DMS79 treated with DMSO at 0.1 percent for 48 hours (cell line): ENCODE data around the gene REM2.
A peak's percentile ranks its signal among the peaks of the same experiment; 100 is the strongest.

Source experiments
- DNase-seq: peaks from one replicate; lab custom pipeline; 2025; lab: John Stamatoyannopoulos, UW

REM2 gene

DNA sequence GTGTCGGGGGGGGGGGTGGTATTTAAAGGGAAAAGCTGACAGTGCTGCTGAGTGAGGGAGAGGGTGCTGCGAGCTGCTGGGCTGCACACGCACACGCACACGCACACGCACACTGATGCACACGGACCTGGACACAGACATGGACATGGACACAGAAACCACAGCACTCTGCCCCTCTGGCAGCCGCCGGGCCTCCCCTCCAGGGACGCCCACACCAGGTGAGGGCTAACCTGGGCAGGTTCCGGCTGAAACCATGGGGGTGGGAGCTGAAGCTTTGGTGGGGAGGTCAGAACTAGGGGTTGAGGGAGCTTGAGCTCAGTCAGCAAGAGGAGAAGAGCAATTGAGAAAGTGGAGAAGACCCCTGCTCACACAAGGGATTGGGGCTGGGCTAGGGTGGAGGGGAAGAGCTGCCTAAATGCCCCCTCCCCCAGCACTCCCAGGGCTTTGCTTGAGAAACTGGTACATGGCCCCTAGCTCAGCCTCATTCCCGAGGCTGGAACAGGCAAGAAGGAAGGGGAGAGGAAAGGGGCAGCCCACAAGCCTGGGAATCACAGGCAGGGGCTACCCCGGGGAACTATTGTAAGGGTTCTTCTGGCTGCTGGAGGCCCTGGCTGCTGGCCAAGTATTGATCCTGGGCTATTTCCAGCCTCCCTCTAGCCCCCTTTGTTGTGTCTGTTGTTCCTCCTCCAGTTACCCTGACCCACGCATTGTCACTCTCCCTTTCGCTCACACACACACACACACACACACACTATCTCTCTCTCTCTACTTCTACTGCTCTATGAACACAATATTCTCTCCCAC lies at the start of gene REM2:
Gene REM2, plus strand, starts transcription at position 50 of the 804 bp plus-strand sequence. Its CDS starts 66 bp downstream, at position 116.
- DNase-seq = peak; percentile 61

DNA sequence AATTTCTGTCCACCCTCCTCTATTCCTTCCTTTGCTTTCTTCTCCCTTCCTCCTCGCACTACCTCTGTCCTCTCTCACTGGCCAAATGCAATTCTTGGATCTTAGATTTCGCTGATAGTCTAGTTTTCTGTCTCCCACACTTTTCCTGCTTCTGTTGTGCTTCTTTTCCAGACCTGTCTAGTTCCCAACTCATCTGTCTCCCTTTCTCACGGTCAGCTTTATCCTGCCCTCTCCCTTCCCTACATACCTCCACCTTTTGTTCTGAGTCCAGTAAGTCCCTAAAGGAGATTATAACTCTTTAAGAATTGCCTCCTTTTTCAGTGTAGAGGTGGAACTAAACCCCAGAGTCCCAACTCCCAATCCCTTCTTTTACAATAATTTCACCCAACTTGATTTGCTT lies 47.5 kb upstream of the REM2 start:
- no peak for DNase-seq

DNA sequence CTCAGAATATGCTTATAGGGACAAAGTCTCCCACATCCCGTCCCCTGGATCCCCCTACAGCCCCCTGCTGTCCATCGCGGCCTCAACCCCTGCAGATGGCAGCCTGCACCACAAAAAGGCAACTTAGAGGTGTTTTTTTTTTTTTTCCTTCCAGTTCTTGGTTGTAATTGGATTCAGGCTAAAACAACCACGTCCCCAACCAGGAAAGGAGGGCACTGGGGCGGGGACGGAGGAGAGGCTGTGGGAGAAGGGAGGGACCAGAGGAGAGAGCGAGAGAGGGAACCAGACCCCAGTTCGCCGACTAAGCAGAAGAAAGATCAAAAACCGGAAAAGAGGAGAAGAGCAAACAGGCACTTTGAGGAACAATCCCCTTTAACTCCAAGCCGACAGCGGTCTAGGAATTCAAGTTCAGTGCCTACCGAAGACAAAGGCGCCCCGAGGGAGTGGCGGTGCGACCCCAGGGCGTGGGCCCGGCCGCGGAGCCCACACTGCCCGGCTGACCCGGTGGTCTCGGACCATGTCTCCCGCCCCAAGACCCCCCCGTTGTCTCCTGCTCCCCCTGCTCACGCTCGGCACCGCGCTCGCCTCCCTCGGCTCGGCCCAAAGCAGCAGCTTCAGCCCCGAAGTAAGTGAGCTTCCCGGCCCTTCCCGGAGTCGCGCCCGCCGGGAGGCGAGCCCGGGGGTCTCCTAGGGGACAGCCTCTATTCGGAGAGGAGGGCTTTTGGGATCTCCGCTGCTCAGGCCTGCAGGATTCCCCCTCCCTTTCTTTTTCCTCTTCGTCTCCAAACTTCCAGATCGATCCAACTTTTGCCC lies 46.5 kb upstream of the REM2 start, which contains the start of gene MMP14:
Gene MMP14, plus strand, starts transcription at position 285 of the 813 bp plus-strand sequence. Its CDS starts 233 bp downstream, at position 518.
- DNase-seq = peak; percentile 28

- DNase-seq = peak; percentile 55
Observed at GRCh38 chr14:22837114-22837749, 45.8 kb upstream of the REM2 start.

GRCh38 chr14:22837750-22838538 lies 45.1 kb upstream of the REM2 start:
- DNase-seq = no peak

GRCh38 chr14:22838631-22839041 lies 44.4 kb upstream of the REM2 start:
- DNase-seq = no peak

GRCh38 chr14:22839159-22839779 lies 43.8 kb upstream of the REM2 start:
- DNase-seq = no peak

DNA sequence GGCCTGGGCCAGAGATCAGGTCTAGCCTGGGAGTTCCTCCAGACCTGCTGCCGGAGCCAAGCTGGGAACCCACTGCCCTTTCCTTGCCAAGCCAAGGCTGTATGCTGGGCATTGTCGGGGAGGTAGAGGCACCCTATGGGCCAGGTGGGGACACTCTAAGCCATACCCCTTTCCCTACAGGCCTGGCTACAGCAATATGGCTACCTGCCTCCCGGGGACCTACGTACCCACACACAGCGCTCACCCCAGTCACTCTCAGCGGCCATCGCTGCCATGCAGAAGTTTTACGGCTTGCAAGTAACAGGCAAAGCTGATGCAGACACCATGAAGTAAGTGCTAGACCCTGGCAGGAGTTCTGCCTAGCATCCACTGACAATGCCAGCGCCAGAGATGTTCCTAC lies 41.7 kb upstream of the REM2 start:
- no peak for DNase-seq

DNA sequence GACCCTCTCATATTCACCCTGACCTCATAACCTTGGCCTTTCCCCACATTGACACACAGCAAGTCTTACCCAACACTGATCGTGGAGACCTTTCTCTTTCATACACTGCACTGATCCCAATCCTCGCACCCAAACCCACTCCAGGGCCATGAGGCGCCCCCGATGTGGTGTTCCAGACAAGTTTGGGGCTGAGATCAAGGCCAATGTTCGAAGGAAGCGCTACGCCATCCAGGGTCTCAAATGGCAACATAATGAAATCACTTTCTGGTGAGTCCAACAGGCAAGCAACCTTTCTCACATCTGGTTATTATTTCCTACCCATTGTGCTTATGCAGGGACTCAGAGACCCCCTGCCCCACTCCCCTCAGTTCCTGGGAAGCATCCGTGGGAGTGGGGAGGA lies 41.3 kb upstream of the REM2 start:
- DNase-seq = no peak

DNA sequence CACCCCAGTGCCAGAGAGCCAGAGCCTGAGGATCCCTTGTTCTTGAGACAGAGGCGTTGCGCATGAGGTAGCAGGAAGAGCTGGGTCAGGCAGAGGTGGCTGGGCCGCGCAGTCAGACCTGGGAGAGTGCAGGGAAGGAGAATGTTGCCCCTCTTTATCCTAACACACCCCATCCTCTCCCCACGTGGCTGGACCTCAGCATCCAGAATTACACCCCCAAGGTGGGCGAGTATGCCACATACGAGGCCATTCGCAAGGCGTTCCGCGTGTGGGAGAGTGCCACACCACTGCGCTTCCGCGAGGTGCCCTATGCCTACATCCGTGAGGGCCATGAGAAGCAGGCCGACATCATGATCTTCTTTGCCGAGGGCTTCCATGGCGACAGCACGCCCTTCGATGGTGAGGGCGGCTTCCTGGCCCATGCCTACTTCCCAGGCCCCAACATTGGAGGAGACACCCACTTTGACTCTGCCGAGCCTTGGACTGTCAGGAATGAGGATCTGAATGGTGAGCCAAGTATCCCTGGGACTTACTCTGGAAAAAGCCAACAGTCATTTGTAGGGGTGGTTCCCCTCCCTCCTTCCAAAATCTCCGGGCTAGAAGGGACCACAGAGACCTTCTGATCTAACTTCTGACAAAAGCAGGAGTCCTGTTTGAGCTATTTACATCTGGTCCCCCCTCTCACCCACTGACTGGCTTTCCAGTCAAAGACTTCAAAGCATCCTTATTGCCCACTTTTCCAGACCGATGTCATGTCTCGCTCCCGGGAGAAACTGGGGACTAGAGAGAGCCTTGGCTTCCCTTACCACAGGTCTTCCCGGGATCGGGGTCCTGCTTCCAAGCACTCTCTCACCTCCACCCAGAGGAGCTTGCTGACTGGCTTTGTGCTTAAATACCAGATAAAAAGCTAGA lies 40.6 kb upstream of the REM2 start:
- DNase-seq = no peak

GRCh38 chr14:22843123-22843925 lies 39.7 kb upstream of the REM2 start:
- DNase-seq = no peak

GRCh38 chr14:22844221-22845102 lies 38.6 kb upstream of the REM2 start:
- DNase-seq = no peak

DNA sequence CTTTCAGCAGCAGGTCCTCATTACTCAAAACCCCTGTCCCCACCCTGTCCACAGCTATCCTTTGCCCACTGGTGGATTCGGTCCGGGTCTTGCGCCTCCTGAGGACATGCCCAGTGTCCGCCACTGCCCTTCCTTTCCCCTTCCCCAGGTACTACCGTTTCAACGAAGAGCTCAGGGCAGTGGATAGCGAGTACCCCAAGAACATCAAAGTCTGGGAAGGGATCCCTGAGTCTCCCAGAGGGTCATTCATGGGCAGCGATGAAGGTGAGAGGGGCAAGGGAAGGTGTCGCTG lies 38.0 kb upstream of the REM2 start:
- no peak for DNase-seq

- no peak for DNase-seq
Observed at GRCh38 chr14:22845821-22846625, 37.0 kb upstream of the REM2 start.

DNA sequence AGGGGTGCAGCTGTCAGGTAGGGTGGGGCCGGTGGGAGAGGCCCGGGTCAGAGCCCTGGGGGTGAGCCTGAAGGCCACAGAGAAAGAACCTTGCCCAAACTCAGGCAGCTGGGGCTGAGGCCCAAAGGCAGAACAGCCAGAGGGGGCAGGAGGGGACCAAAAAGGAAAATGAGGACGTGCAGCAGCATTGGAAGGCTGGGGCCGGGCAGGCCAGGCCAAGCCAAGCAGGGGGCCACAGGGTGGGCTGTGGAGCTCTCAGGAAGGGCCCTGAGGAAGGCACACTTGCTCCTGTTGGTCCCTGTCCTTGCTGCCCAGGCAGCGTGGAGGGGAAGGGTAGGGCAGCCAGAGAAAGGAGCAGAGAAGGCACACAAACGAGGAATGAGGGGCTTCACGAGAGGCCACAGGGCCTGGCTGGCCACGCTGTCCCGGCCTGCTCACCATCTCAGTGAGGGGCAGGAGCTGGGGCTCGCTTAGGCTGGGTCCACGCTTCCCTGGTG lies 36.2 kb upstream of the REM2 start:
- no peak for DNase-seq

DNA sequence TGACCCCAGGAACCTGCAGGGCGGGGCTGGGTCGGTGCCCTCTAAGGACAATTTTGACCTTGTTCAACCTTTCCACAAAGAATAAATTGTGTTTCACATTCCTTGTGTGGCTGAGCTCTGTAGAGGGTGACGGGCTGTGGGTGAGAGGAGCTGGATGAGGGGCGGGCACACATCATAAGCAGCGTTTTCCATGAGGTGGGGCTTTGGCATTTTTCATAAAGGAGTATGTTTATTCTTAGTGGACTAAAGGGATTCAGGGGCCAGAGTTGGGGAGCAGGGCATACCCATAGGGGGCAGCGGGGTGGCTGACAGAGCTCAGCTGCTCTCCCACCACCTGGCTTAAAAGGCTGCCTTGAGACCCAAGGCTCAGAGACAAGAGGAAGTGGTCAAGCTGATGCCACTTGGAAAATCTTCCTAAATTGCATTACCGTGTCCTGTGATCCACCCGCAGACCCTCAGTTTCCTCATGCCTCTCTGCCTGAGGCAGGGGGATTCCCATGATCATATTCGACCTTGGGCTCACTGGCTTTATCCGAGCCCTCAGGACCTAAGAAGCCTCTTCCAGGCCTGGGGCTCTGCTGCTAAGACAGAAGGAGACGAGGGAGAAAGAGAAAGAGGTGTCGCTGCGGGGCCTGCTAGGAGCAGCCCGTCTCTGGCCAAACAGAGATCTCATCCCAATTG lies 35.2 kb upstream of the REM2 start:
- no peak for DNase-seq
